ENCODE results near the gene GALNT17. TPM values are rescaled to one million over a fixed set of nuclear protein-coding genes. Genes with fewer than 3 reads are reported as not detected.

Gene GALNT17
- total RNA-seq, 1 experiment from 2014 or later, result not detected

DNA sequence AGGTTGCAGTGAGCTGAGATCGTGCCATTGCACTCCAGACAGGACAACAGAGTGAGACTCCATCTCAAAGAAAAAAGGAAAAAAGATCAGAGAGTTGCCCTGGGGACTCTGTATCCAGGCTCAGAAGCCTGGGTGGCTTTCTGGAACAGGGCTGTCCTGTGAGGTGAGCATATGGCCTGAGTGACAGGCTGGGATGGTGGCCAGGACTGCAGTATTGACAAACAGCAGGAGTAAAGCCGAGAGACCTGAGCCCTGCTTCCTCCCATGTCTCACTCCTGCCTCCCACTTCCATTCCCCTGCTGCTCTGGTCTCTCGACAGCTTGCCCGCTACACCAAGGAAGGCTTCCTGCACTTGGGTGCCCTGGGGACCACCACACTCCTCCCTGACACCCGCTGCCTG is 578.5 kb downstream of the GALNT17 start:
- no peaks in the 10 kb centered on the region for H3F3A ChIP-seq (ENCODE audit: low read length, unreplicated experiment)
- no peaks in the 10 kb centered on the region for H3K9me2 ChIP-seq (replicated peaks; ENCODE audit: low read length)
- intact Hi-C loops (cut with micrococcal nuclease), result no loop called here
- H3K79me2 ChIP-seq (ENCODE audit: low read length), result no peaks in the 10 kb centered on the region
- no peak overlapping the region for H3K9ac ChIP-seq (ENCODE audit: low read length)
- H2AFZ ChIP-seq (ENCODE audit: low read length), result no peak overlapping the region
- H4K20me1 ChIP-seq (ENCODE audit: low read length), result no peaks in the 10 kb centered on the region
- ATAC-seq, result no peak
- no peak overlapping the region for H3K27ac ChIP-seq (ENCODE audit: low read length)
- TF ChIP-seq EZH2 (IDR thresholded peaks at IDR 0.05; ENCODE audit: low read length, unreplicated experiment) (no peak), EZH2phosphoT487 (IDR thresholded peaks at IDR 0.05; ENCODE audit: borderline replicate concordance, low read length) (no peak)
- TF ChIP-seq, protein P1, sequence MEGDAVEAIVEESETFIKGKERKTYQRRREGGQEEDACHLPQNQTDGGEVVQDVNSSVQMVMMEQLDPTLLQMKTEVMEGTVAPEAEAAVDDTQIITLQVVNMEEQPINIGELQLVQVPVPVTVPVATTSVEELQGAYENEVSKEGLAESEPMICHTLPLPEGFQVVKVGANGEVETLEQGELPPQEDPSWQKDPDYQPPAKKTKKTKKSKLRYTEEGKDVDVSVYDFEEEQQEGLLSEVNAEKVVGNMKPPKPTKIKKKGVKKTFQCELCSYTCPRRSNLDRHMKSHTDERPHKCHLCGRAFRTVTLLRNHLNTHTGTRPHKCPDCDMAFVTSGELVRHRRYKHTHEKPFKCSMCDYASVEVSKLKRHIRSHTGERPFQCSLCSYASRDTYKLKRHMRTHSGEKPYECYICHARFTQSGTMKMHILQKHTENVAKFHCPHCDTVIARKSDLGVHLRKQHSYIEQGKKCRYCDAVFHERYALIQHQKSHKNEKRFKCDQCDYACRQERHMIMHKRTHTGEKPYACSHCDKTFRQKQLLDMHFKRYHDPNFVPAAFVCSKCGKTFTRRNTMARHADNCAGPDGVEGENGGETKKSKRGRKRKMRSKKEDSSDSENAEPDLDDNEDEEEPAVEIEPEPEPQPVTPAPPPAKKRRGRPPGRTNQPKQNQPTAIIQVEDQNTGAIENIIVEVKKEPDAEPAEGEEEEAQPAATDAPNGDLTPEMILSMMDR (conservative IDR thresholded peaks at IDR 0.05; ENCODE audit: low read depth, low read length), result no peak
- H3K4me3 ChIP-seq (ENCODE audit: low read length), result no peak overlapping the region
- DNase-seq, result no peak
- POLR2A ChIA-PET (ENCODE audit: unreplicated experiment), result no interaction called here
- no TSS peak for BruUV-seq (replicated peaks)
- H3K4me1 ChIP-seq (ENCODE audit: insufficient read depth, low read length), result no peaks in the 10 kb centered on the region
- H3K27me3 ChIP-seq (ENCODE audit: low read length), result no peaks in the 10 kb centered on the region
- CTCF ChIA-PET, result no interaction called here
- H3K36me3 ChIP-seq (ENCODE audit: low read depth, low read length), result no peaks in the 10 kb centered on the region
- no peaks in the 10 kb centered on the region for H3K9me3 ChIP-seq (ENCODE audit: low read length)
- no peak overlapping the region for H3K4me2 ChIP-seq (ENCODE audit: low read length)

GRCh38 chr7:71712653-71713180 is 580.8 kb downstream of the GALNT17 start:
- H3K4me3 ChIP-seq (ENCODE audit: low read length), result no peak overlapping the region
- no peak for ATAC-seq
- H3K27me3 ChIP-seq (ENCODE audit: low read length), result no peaks in the 10 kb centered on the region
- TF ChIP-seq, protein P1 (conservative IDR thresholded peaks at IDR 0.05; ENCODE audit: low read depth, low read length), result no peak
- TF ChIP-seq EZH2phosphoT487 (IDR thresholded peaks at IDR 0.05; ENCODE audit: borderline replicate concordance, low read length) (no peak), EZH2 (IDR thresholded peaks at IDR 0.05; ENCODE audit: low read length, unreplicated experiment) (no peak)
- no peaks in the 10 kb centered on the region for H3K79me2 ChIP-seq (ENCODE audit: low read length)
- no peaks in the 10 kb centered on the region for H3K36me3 ChIP-seq (ENCODE audit: low read depth, low read length)
- no peaks in the 10 kb centered on the region for H4K20me1 ChIP-seq (ENCODE audit: low read length)
- CTCF ChIA-PET, result no interaction called here
- no peaks in the 10 kb centered on the region for H3K9me2 ChIP-seq (replicated peaks; ENCODE audit: low read length)
- H2AFZ ChIP-seq (ENCODE audit: low read length), result no peak overlapping the region
- H3K27ac ChIP-seq (ENCODE audit: low read length), result no peak overlapping the region
- H3K9ac ChIP-seq (ENCODE audit: low read length), result no peak overlapping the region
- BruUV-seq (replicated peaks), result no TSS peak
- no peak for DNase-seq
- POLR2A ChIA-PET (ENCODE audit: unreplicated experiment), result no interaction called here
- no peaks in the 10 kb centered on the region for H3K4me1 ChIP-seq (ENCODE audit: insufficient read depth, low read length)
- H3K4me2 ChIP-seq (ENCODE audit: low read length), result no peak overlapping the region
- intact Hi-C loops (cut with micrococcal nuclease), result no loop called here
- no peaks in the 10 kb centered on the region for H3F3A ChIP-seq (ENCODE audit: low read length, unreplicated experiment)
- no peaks in the 10 kb centered on the region for H3K9me3 ChIP-seq (ENCODE audit: low read length)

GRCh38 chr7:71716690-71717089 is 584.7 kb downstream of the GALNT17 start:
- no TSS peak for BruUV-seq (replicated peaks)
- no peak for ATAC-seq
- POLR2A ChIA-PET (ENCODE audit: unreplicated experiment), result no interaction called here

More at GRCh38 chr7:71716690-71717089, 584.7 kb downstream of the GALNT17 start:
- no peak overlapping the region for H2AFZ ChIP-seq (ENCODE audit: low read length)
- H3K9me2 ChIP-seq (replicated peaks; ENCODE audit: low read length), result no peaks in the 10 kb centered on the region
- no peak for DNase-seq
- no peaks in the 10 kb centered on the region for H3K27me3 ChIP-seq (ENCODE audit: low read length)
- no peak overlapping the region for H3K27ac ChIP-seq (ENCODE audit: low read length)
- H3K79me2 ChIP-seq (ENCODE audit: low read length), result no peaks in the 10 kb centered on the region
- H3F3A ChIP-seq (ENCODE audit: low read length, unreplicated experiment), result no peaks in the 10 kb centered on the region
- no peaks in the 10 kb centered on the region for H3K9me3 ChIP-seq (ENCODE audit: low read length)
- TF ChIP-seq EZH2phosphoT487 (IDR thresholded peaks at IDR 0.05; ENCODE audit: borderline replicate concordance, low read length), result no peak
- TF ChIP-seq, protein P1 (conservative IDR thresholded peaks at IDR 0.05; ENCODE audit: low read depth, low read length), result no peak
- TF ChIP-seq EZH2 (IDR thresholded peaks at IDR 0.05; ENCODE audit: low read length, unreplicated experiment), result no peak
- CTCF ChIA-PET, result no interaction called here
- no peaks in the 10 kb centered on the region for H3K4me1 ChIP-seq (ENCODE audit: insufficient read depth, low read length)
- H4K20me1 ChIP-seq (ENCODE audit: low read length), result no peaks in the 10 kb centered on the region
- no peak overlapping the region for H3K4me3 ChIP-seq (ENCODE audit: low read length)
- no peaks in the 10 kb centered on the region for H3K36me3 ChIP-seq (ENCODE audit: low read depth, low read length)
- H3K9ac ChIP-seq (ENCODE audit: low read length), result no peak overlapping the region
- intact Hi-C loops (cut with micrococcal nuclease), result no loop called here
- H3K4me2 ChIP-seq (ENCODE audit: low read length), result no peak overlapping the region
